Measurements from ENCODE around the gene RAB3D. TPM values are rescaled to one million over a fixed set of nuclear protein-coding genes. Genes with fewer than 3 reads are reported as not detected.

RAB3D gene
- polyA plus RNA-seq, 1 experiment = 15.6 TPM

DNA sequence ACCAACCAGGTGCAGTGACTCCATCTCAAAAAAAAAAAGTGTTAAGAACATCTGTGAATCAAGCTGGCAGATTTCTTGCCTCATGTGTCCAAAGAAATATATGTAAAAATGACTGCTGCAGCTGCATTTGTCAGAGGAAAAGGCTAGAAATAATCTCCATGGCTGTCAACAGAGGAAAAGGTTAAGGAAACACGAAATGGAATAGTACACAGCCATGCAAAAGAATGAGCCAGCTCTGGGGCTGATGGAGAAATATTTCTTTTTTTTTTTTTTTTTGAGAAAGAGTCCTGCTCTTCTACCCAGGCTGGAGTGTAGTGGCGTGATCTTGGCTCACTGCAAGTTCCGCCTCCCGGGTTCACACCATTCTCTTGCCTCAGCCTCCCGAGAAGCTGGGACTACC, 6.6 kb downstream of the RAB3D start:
- TF ChIP-seq, protein P1, sequence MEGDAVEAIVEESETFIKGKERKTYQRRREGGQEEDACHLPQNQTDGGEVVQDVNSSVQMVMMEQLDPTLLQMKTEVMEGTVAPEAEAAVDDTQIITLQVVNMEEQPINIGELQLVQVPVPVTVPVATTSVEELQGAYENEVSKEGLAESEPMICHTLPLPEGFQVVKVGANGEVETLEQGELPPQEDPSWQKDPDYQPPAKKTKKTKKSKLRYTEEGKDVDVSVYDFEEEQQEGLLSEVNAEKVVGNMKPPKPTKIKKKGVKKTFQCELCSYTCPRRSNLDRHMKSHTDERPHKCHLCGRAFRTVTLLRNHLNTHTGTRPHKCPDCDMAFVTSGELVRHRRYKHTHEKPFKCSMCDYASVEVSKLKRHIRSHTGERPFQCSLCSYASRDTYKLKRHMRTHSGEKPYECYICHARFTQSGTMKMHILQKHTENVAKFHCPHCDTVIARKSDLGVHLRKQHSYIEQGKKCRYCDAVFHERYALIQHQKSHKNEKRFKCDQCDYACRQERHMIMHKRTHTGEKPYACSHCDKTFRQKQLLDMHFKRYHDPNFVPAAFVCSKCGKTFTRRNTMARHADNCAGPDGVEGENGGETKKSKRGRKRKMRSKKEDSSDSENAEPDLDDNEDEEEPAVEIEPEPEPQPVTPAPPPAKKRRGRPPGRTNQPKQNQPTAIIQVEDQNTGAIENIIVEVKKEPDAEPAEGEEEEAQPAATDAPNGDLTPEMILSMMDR (IDR thresholded peaks at IDR 0.05; ENCODE audit: low read depth, low read length) = no peak
- ChIA-PET POLR2A (no interaction called here), CTCF (interaction anchor here (1.5 kb wide), 1 partner anchor 39 kb away, joined by 3 read pairs; no protein-coding TSS in a partner anchor)
- no peak overlapping the region for H3K4me3 ChIP-seq (ENCODE audit: low read depth, low read length)
- no peaks in the 10 kb centered on the region for H3K9me3 ChIP-seq (ENCODE audit: control insufficient read depth, insufficient read depth, low read length)
- no peak for DNase-seq (ENCODE audit: low read depth, low spot score)
- H3K27ac ChIP-seq (ENCODE audit: low read depth, low read length) = no peak overlapping the region
- no peaks in the 10 kb centered on the region for H3K27me3 ChIP-seq (ENCODE audit: control insufficient read depth, insufficient read depth, low read length)

DNA sequence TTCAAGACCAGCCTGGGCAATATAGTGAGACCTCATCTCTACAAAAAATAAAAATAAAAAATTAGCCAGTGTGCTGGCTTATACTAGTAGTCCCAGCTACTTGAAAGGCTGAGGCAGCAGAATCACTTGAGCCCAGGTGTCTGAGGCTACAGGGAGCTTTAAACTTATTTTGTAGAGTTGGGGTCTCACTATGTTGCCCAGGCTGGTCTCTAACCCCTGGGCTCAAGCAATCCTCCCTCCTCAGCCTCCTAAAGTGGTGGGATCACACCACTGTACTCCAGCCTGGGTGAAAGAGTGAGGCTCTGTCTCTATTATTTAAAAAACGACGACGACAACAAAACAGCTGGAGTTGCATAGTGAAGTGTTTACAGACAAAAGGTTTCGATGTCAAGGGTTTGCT, 8.0 kb downstream of the RAB3D start:
- no peak for DNase-seq (ENCODE audit: low read depth, low spot score)
- H3K27me3 ChIP-seq (ENCODE audit: control insufficient read depth, insufficient read depth, low read length) = no peaks in the 10 kb centered on the region
- H3K27ac ChIP-seq (ENCODE audit: low read depth, low read length) = no peak overlapping the region
- H3K9me3 ChIP-seq (ENCODE audit: control insufficient read depth, insufficient read depth, low read length) = no peaks in the 10 kb centered on the region
- CTCF ChIA-PET = interaction anchor here (0.6 to 1.1 kb wide), 3 partner anchors 9 to 59 kb away, joined by 3 to 4 read pairs (median 3); no protein-coding TSS in a partner anchor
- POLR2A ChIA-PET = interaction anchor here (0.7 kb wide), 1 partner anchor 38 kb away, joined by 6 read pairs; no protein-coding TSS in a partner anchor
- TF ChIP-seq, protein P1 (IDR thresholded peaks at IDR 0.05; ENCODE audit: low read depth, low read length) = no peak
- no peak overlapping the region for H3K4me3 ChIP-seq (ENCODE audit: low read depth, low read length)

DNA sequence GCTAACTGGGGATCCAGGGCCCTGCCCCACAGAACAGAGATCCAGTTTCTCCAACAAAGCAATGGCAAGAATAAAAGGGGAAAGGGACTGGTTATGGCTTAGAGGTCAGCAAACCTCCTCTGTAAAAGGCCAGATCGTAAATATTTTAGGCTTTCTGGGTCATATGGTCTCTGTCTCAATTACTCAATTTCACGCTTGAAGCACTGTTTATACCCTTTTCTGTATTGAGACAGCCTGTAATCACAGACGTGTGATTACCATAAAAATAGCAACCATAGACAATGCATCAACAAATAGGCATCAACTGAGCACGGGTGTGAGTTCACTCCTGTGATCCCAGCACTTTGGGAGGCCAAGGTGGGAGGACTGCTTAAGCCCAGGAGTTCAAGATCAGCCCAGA, 9.3 kb downstream of the RAB3D start:
- Histone ChIP-seq H3K27me3 (ENCODE audit: control insufficient read depth, insufficient read depth, low read length) (no peaks in the 10 kb centered on the region), H3K27ac (ENCODE audit: low read depth, low read length) (no peak overlapping the region), H3K9me3 (ENCODE audit: control insufficient read depth, insufficient read depth, low read length) (no peaks in the 10 kb centered on the region), H3K4me3 (ENCODE audit: low read depth, low read length) (no peak overlapping the region)
- no peak for DNase-seq (ENCODE audit: low read depth, low spot score)
- CTCF ChIA-PET = no interaction called here
- POLR2A ChIA-PET = no interaction called here
- TF ChIP-seq, protein P1 (IDR thresholded peaks at IDR 0.05; ENCODE audit: low read depth, low read length) = no peak

DNA sequence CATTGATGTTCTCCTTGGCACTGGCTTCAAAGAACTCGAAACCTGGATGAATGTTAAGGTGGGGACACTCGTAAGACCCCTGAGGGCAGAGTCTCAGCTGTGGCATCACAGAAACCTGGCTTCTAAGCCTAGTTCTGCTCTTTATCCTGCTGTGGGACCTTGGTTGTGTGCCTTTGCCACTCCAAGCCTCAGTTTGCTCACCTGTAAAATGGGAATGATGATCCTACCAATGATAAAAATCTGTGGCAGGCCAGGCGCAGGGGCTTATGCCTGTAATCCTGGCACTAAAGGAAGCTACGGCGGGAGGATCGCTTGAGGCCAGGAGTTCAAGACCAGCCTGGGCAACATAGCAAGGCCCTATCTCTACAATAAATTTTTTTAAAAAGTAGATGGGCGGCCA, 13.9 kb downstream of the RAB3D start:
- POLR2A ChIA-PET = no interaction called here

DNA sequence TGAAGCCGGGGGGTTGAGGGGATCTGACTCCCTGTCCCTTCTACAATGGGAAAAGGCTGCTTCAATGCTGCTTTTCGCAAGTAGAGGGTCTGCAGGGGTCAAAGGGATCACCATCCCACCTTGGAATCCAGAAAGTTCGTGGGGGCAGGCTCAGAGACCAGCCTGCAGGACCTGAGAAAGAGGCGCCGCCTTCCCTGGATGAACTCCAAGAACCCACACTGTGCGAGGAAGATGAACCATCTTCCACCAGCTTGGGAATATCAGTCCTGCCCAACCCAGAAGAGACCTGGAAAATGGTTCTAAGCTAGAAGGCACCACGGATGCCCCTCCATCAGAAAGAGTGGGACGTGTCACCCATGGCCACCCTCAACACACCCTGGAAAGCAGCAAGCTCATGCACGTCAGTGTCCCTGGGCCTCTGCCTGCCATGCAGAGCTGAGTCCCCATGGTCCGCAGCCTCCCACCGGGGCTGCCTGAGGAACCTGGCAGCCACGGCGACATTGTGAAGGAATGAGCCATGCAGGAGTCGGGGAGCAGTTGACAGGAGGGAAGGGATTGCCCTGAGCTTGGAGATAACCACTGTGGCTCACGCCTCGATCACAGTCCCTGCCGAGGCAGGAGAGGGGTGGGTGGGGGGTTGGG, 14.6 kb downstream of the RAB3D start:
- ChIA-PET CTCF (interaction anchor here (0.6 to 1.4 kb wide), 3 partner anchors 56 to 211 kb away, joined by 3 to 6 read pairs (median 5); no protein-coding TSS in a partner anchor), POLR2A (interaction anchor here (0.8 to 1.5 kb wide), 5 partner anchors 13 to 50 kb away, joined by 4 to 12 read pairs (median 4); partner anchors contain the start of genes RAB3D and SWSAP1)
- no peaks in the 10 kb centered on the region for H3K27me3 ChIP-seq (ENCODE audit: control insufficient read depth, insufficient read depth, low read length)
- no peak overlapping the region for H3K27ac ChIP-seq (ENCODE audit: low read depth, low read length)
- H3K4me3 ChIP-seq (ENCODE audit: low read depth, low read length) = no peak overlapping the region
- no peak for DNase-seq (ENCODE audit: low read depth, low spot score)
- TF ChIP-seq, protein P1 (IDR thresholded peaks at IDR 0.05; ENCODE audit: low read depth, low read length) = no peak
- H3K9me3 ChIP-seq (ENCODE audit: control insufficient read depth, insufficient read depth, low read length) = no peaks in the 10 kb centered on the region; the same call in 1 of the 2 replicates

More for the DNA sequence above, 13.9 kb downstream of the RAB3D start:
- Histone ChIP-seq H3K9me3 (ENCODE audit: control insufficient read depth, insufficient read depth, low read length) (no peaks in the 10 kb centered on the region), H3K27me3 (ENCODE audit: control insufficient read depth, insufficient read depth, low read length) (no peaks in the 10 kb centered on the region), H3K4me3 (ENCODE audit: low read depth, low read length) (no peak overlapping the region), H3K27ac (ENCODE audit: low read depth, low read length) (no peak overlapping the region)
- no peak for DNase-seq (ENCODE audit: low read depth, low spot score)
- CTCF ChIA-PET = interaction anchor here (0.5 to 1.4 kb wide), 5 partner anchors 56 to 211 kb away, joined by 3 to 6 read pairs (median 5); no protein-coding TSS in a partner anchor
- TF ChIP-seq, protein P1 (IDR thresholded peaks at IDR 0.05; ENCODE audit: low read depth, low read length) = no peak

Data from AG04450 (cell line).